Lower leg skin (tissue), 4 donors: ENCODE results near the gene ANO10. TPM values are rescaled to one million over a fixed set of nuclear protein-coding genes. Genes with fewer than 3 reads are reported as not detected.
"Not testable (repeated sequence)": the region's sequence is repeated elsewhere in the genome, so short reads cannot be mapped to it uniquely, and the experiment has no call there.

Source experiments
- DNase-seq, 2 donors: peaks; one replicate each; pipeline ENCODE4 v3.0.0-alpha.2; 2019; ENCODE audit warnings: low spot score in 2 of 2
- H3K4me3 ChIP-seq: fragments of 200-600 bp; sonication (generic); 2 replicates; pipeline ENCODE4 v1.5.1; 2017; ENCODE audit warnings: mild to moderate bottlenecking, low read depth; ENCODE audit not compliant: poor library complexity, severe bottlenecking
- CTCF ChIP-seq, 3 donors: fragments of 450-650 bp; IDR thresholded peaks; one replicate each; pipeline ENCODE4 v1.5.1; 2016; ENCODE audit warnings: antibody characterized with exemption in 3 of 3, mild to moderate bottlenecking in 3 of 3, moderate library complexity in 2 of 3
- POLR2A ChIP-seq, 2 donors: fragments of 450-650 bp; IDR thresholded peaks; one replicate each; pipeline ENCODE4 v1.6.1; 2016 to 2017; ENCODE audit warnings: antibody characterized with exemption in 2 of 2, mild to moderate bottlenecking in 1 of 2, moderate library complexity in 1 of 2
- WGBS, 2 donors: methylation state at CpG; one replicate each; pipeline ENCODE4 v1.1.5; 2018; 5-methylcytosine and 5-hydroxymethylcytosine counted together
- intact Hi-C: fragments of 100-400 bp; cut with DNase I; formaldehyde crosslinking; loops from one replicate; pipeline ENCODE4 v1.15.0; 2023; ENCODE audit warnings: low total_unique reads
- total RNA-seq, 4 donors: library from RNA; depleted of rRNA; stranded (reverse); fragments of >200 nt; gene quantifications; one replicate each; pipeline ENCODE4 v1.1.0, GENCODE V29; 2016

Gene ANO10
- total RNA-seq, 4 donors from 2014 or later, result 31.6 to 41.5 (median 37.5) TPM

- TF ChIP-seq CTCF (IDR thresholded peaks at IDR 0.05), result no peak
- TF ChIP-seq POLR2A (IDR thresholded peaks at IDR 0.05), result no peak
- intact Hi-C loops, result loop anchor here (10.0 kb wide), 2 partner anchors 140 to 210 kb away; no protein-coding TSS in a partner anchor
- no peak for DNase-seq
- no peak overlapping the region for H3K4me3 ChIP-seq
- 94 to 97% methylated on average over 14 of the region's 14 CpGs for WGBS, 2 donors
Measured at GRCh38 chr3:43364494-43364893, 257.3 kb downstream of the ANO10 start.

GRCh38 chr3:43363621-43364266, 258.1 kb downstream of the ANO10 start:
- DNase-seq, result no peak
- intact Hi-C loops, result loop anchor here (10.0 kb wide), 2 partner anchors 139 to 209 kb away; no protein-coding TSS in a partner anchor
- H3K4me3 ChIP-seq, result no peak overlapping the region
- TF ChIP-seq CTCF (IDR thresholded peaks at IDR 0.05) (no peak), POLR2A (IDR thresholded peaks at IDR 0.05) (no peak)
- 71 to 82% methylated on average over 22 to 26 of the region's 26 CpGs for WGBS, 2 donors

- 92 to 94% methylated on average over 5 to 6 of the region's 6 CpGs for WGBS, 2 donors
- DNase-seq, result no peak
- H3K4me3 ChIP-seq, result no peak overlapping the region
- intact Hi-C loops, result loop anchor here (10.0 kb wide), 2 partner anchors 138 to 208 kb away; no protein-coding TSS in a partner anchor
- TF ChIP-seq POLR2A (IDR thresholded peaks at IDR 0.05) (no peak), CTCF (IDR thresholded peaks at IDR 0.05) (no peak)
Measured at GRCh38 chr3:43362961-43363360, 258.9 kb downstream of the ANO10 start.

GRCh38 chr3:43362183-43362582, 259.6 kb downstream of the ANO10 start:
- WGBS, 2 donors, result 95 to 100% methylated on average over 2 to 4 of the region's 4 CpGs
- DNase-seq, result no peak
- intact Hi-C loops, result loop anchor here (10.0 kb wide), 2 partner anchors 137 to 207 kb away; no protein-coding TSS in a partner anchor
- TF ChIP-seq POLR2A (IDR thresholded peaks at IDR 0.05) (no peak), CTCF (IDR thresholded peaks at IDR 0.05) (no peak)
- H3K4me3 ChIP-seq, result no peak overlapping the region

- WGBS, 2 donors, result 75 to 86% methylated on average over 5 of the region's 5 CpGs
- intact Hi-C loops, result loop anchor here (10.0 kb wide), 2 partner anchors 136 to 206 kb away; no protein-coding TSS in a partner anchor
- TF ChIP-seq CTCF (IDR thresholded peaks at IDR 0.05) (no peak), POLR2A (IDR thresholded peaks at IDR 0.05) (no peak)
- H3K4me3 ChIP-seq, result no peak overlapping the region
- DNase-seq, result no peak
Measured at GRCh38 chr3:43361077-43361476, 260.7 kb downstream of the ANO10 start.

GRCh38 chr3:43356033-43356432, 265.8 kb downstream of the ANO10 start:
- intact Hi-C loops, DNase-seq, H3K4me3 ChIP-seq: not testable (repeated sequence)
- WGBS, 2 donors, result 98% methylated on average over 2 of the region's 2 CpGs
